Panc1 (cell line): ENCODE measurements around the gene TTLL12. TPM values are rescaled to one million over a fixed set of nuclear protein-coding genes. Genes with fewer than 3 reads are reported as not detected.

Source experiments
- ATAC-seq: fragments of 200-7000 bp; cut with Tn5 transposase; 2 replicates; pipeline ENCODE4 v1.9.1; 2020; ENCODE audit warnings: mild to moderate bottlenecking, moderate library complexity
- BruUV-seq: library from RNA; stranded (reverse); fragments of 400-500 nt; replicated peaks from 2 replicates; lab custom pipeline; 2021; lab: Mats Ljungman, UMichigan
- CTCF ChIA-PET: fragments of 300-600 bp; sonication (Branson Sonifier 250); formaldehyde crosslinking; loops from one replicate; lab custom pipeline; 2022; ENCODE audit warnings: antibody characterized with exemption; lab: Charles Lee
- POLR2A ChIA-PET: fragments of 300-600 bp; sonication (Branson Sonifier 250); formaldehyde crosslinking; loops from one replicate; lab custom pipeline; 2022; ENCODE audit warnings: antibody characterized with exemption; lab: Charles Lee
- DNase-seq: peaks from one replicate; pipeline ENCODE4 v3.0.0-alpha.2; 2010; ENCODE audit warnings: low read depth, low spot score
- H3K27ac ChIP-seq: 2 replicates; pipeline ENCODE4 v1.5.1; 2011; ENCODE audit warnings: mild to moderate bottlenecking, low read length, inconsistent platforms
- H3K27me3 ChIP-seq: fragments of 200-500 bp; sonication (Bioruptor generic); 2 replicates; pipeline ENCODE4 v1.6.0; 2014; ENCODE audit warnings: low read length, inconsistent platforms; ENCODE audit not compliant: control insufficient read depth, insufficient read depth
- H3K36me3 ChIP-seq: fragments of 200-500 bp; sonication (Bioruptor generic); 2 replicates; pipeline ENCODE4 v1.5.1; 2014; ENCODE audit warnings: inconsistent platforms, mild to moderate bottlenecking, low read length, moderate library complexity; ENCODE audit not compliant: control insufficient read depth, insufficient read depth
- H3K4me1 ChIP-seq: 2 replicates; pipeline ENCODE4 v1.5.1; 2011; ENCODE audit warnings: inconsistent platforms, mild to moderate bottlenecking, low read length, moderate library complexity; ENCODE audit not compliant: control insufficient read depth, insufficient read depth
- H3K4me3 ChIP-seq, 2 experiments: 2 replicates each; pipeline ENCODE4 v1.5.1; 2011 to 2012; ENCODE audit warnings: low read depth in 2 of 2, low read length in 2 of 2, mild to moderate bottlenecking in 2 of 2, inconsistent platforms in 1 of 2, moderate library complexity in 1 of 2
- H3K9me3 ChIP-seq: fragments of 200-500 bp; sonication (Bioruptor generic); 2 replicates; pipeline ENCODE4 v1.5.1; 2014; ENCODE audit warnings: low read depth, mild to moderate bottlenecking, inconsistent platforms, low read length, moderate library complexity; ENCODE audit not compliant: control insufficient read depth, insufficient read depth
- POLR2AphosphoS5 ChIP-seq: IDR thresholded peaks from 2 replicates; pipeline ENCODE4 v1.6.1; 2012; ENCODE audit warnings: mild to moderate bottlenecking, low read depth, low read length, moderate library complexity
- REST ChIP-seq, 2 experiments: IDR thresholded peaks; 2 replicates each; pipeline ENCODE4 v1.6.1; 2011 to 2012; ENCODE audit warnings: low read depth in 2 of 2, control low read depth in 1 of 2, low read length in 1 of 2, mild to moderate bottlenecking in 1 of 2, moderate library complexity in 1 of 2; ENCODE audit not compliant: insufficient read depth in 1 of 2
- SIN3A ChIP-seq: IDR thresholded peaks from 2 replicates; pipeline ENCODE4 v1.6.1; 2012; ENCODE audit warnings: low read depth, mild to moderate bottlenecking, low read length, moderate library complexity, borderline replicate concordance; ENCODE audit not compliant: insufficient read depth
- TCF7L2 ChIP-seq: IDR thresholded peaks from 2 replicates; pipeline ENCODE4 v1.6.1; 2011; ENCODE audit warnings: mild to moderate bottlenecking, low read depth, low read length, inconsistent platforms
- in situ Hi-C: cut with HindIII; loops from 2 replicates; pipeline ENCODE4 v1.10.0; 2016; ENCODE audit warnings: low sequenced_read_pairs, low pct_unique_long_range_greater_than_20kb
- intact Hi-C: fragments of 100-400 bp; cut with micrococcal nuclease; formaldehyde crosslinking; loops from one replicate; pipeline ENCODE4 v1.10.0; 2022; ENCODE audit not compliant: unreplicated experiment
- total RNA-seq: library from RNA; stranded (reverse); gene quantifications from one replicate; pipeline ENCODE4 v1.2.1, GENCODE V29; 2021; ENCODE audit not compliant: unreplicated experiment
- TF ChIP-seq, protein P1 (sequence below): fragments of 450-650 bp; IDR thresholded peaks from 2 replicates; pipeline ENCODE4 v1.5.1; 2017; ENCODE audit warnings: mild to moderate bottlenecking

The TTLL12 gene
- total RNA-seq, 1 experiment from 2014 or later = 26.3 TPM

DNA sequence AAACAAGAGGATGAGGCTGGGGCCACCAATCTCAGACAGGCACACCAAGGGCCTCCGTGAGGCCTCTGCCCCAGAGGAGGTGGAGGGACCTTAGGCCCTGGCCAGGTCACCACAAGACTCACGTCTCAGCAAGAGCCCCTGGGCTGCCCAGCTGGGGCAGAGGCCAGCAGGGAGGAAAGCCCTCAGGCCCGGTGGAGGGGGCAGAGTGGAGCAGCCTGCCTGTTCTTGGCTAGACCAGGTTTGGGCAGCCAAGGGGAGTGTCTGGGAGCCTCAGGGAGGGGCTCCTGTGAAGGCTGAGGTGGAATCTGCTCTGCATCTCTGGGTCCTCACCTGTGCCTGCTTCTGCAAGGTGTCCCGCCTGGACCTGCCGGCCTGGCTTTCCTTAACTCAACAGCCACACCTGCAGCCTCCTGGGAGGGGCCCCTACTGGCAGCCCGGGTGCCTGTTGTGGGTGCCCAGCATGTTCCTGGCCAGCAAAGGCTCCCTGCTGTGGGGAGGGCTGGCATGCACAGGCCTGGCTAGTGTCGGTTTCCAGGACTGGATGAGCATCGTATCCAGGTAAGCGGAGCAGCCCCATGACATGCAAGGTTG lies 11.9 kb downstream of the TTLL12 start:
- ATAC-seq (no peak), DNase-seq (no peak)
- intact Hi-C loops = no loop called here
- ChIA-PET CTCF (no interaction called here), POLR2A (no interaction called here)
- Histone ChIP-seq H3K36me3 (no peaks in the 10 kb centered on the region; the same call in 1 of the 2 replicates), H3K9me3 (no peaks in the 10 kb centered on the region), H3K4me1 (no peaks in the 10 kb centered on the region), H3K27me3 (no peaks in the 10 kb centered on the region), H3K4me3 (no peak overlapping the region), H3K27ac (no peak overlapping the region)
- TF ChIP-seq REST (IDR thresholded peaks at IDR 0.05; ENCODE audit: insufficient read depth in 1 of 2, low read depth in 2 of 2, low read length in 1 of 2) = no peak
- TF ChIP-seq SIN3A = no peak
- TF ChIP-seq, protein P1, sequence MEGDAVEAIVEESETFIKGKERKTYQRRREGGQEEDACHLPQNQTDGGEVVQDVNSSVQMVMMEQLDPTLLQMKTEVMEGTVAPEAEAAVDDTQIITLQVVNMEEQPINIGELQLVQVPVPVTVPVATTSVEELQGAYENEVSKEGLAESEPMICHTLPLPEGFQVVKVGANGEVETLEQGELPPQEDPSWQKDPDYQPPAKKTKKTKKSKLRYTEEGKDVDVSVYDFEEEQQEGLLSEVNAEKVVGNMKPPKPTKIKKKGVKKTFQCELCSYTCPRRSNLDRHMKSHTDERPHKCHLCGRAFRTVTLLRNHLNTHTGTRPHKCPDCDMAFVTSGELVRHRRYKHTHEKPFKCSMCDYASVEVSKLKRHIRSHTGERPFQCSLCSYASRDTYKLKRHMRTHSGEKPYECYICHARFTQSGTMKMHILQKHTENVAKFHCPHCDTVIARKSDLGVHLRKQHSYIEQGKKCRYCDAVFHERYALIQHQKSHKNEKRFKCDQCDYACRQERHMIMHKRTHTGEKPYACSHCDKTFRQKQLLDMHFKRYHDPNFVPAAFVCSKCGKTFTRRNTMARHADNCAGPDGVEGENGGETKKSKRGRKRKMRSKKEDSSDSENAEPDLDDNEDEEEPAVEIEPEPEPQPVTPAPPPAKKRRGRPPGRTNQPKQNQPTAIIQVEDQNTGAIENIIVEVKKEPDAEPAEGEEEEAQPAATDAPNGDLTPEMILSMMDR = no peak
- TF ChIP-seq TCF7L2 = no peak
- TF ChIP-seq POLR2AphosphoS5 = no peak
- BruUV-seq = no TSS peak
- in situ Hi-C loops = no loop called here

DNA sequence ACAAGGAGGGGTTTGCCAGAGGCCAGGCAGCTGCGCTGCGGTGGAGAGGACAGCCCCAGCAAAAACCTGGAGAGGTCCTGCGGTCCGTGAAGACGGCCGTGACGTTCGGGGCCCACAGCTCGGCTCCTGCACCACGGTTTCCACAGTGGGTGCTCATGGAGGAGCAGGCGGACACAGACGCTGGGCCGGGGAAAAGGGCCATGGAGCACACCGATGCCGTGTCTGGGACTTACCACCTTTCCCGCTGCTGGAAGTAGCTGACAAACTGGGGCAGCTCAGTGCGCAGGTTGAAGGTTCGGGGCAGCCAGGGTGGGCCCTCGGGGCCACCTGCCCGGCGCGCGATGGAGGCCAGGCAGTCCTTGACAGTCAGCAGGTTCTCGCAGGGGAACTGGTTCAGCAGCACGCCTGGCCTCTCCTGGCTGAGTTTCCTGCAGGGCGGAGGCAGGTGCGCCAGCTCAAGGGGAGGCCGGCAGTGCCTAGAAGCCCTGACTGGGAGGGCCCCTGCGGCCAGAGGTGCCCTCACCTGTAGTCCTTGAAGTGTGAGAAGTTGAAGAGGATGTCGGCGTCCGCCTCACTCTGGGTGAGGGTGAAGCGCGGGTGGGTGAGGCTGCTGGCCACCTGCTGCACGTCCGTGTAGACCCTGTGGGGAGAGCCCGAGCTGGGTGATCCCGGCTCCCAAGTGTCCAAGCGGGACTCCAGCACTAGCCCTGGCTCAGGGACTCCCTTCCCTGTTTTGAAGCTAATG lies 12.8 kb downstream of the TTLL12 start:
- ChIA-PET POLR2A (no interaction called here), CTCF (no interaction called here)
- no peaks in the 10 kb centered on the region for H3K36me3 ChIP-seq
- BruUV-seq = no TSS peak
- no peaks in the 10 kb centered on the region for H3K27me3 ChIP-seq
- ATAC-seq = no peak
- in situ Hi-C loops = no loop called here
- TF ChIP-seq TCF7L2 (no peak), SIN3A (no peak), REST (IDR thresholded peaks at IDR 0.05; ENCODE audit: insufficient read depth in 1 of 2, low read depth in 2 of 2, low read length in 1 of 2) (no peak), POLR2AphosphoS5 (no peak)
- TF ChIP-seq, protein P1 = no peak
- no peak overlapping the region for H3K27ac ChIP-seq
- H3K4me3 ChIP-seq = no peak overlapping the region
- intact Hi-C loops = no loop called here
- no peaks in the 10 kb centered on the region for H3K9me3 ChIP-seq
- no peak for DNase-seq
- no peaks in the 10 kb centered on the region for H3K4me1 ChIP-seq
